Measurements from ENCODE around the gene LRRC8D. TPM values are rescaled to one million over a fixed set of nuclear protein-coding genes. Genes with fewer than 3 reads are reported as not detected.

LRRC8D gene
- total RNA-seq, 1 experiment from 2014 or later, result 19.6 TPM

DNA sequence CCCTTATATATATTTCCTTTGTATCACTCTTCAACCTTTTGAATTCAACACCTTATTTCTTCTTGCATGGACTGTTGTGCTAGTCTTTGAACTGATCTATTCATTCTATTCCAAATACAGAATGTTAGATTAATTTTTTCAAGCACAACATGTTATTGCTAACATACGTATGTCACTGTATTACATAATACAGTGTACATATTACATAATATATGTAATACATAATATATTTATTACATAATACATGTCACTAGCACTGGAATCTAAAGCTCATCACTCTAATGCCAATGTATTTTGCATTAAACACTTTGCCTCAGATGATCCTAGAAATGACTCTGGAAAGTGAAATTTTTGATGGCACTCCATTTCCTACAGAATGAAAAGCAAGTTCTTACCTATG, 59.8 kb downstream of the LRRC8D start:
- DNase-seq, result no peak
- Histone ChIP-seq H3K36me3 (ENCODE audit: low read depth, low read length) (0 out of 2 replicates have a peak, but pooled peaks cover 8% of the 10 kb centered on the region), H3K9me2 (replicated peaks; ENCODE audit: low read length) (no peaks in the 10 kb centered on the region), H3K4me1 (ENCODE audit: insufficient read depth, low read length) (peaks cover 15% of the 10 kb centered on the region), H3K9me3 (ENCODE audit: low read length) (no peaks in the 10 kb centered on the region), H3K9ac (ENCODE audit: low read length) (no peak overlapping the region), H3F3A (ENCODE audit: low read length, unreplicated experiment) (peaks cover 4% of the 10 kb centered on the region), H3K27me3 (ENCODE audit: low read length) (no peaks in the 10 kb centered on the region), H3K27ac (ENCODE audit: low read length) (no peak overlapping the region), H3K4me2 (ENCODE audit: low read length) (no peak overlapping the region), H4K20me1 (ENCODE audit: low read length) (no peaks in the 10 kb centered on the region), H3K79me2 (ENCODE audit: low read length) (peaks cover 18% of the 10 kb centered on the region), H2AFZ (ENCODE audit: low read length) (no peak overlapping the region), H3K4me3 (ENCODE audit: low read length) (no peak overlapping the region)
- intact Hi-C loops (cut with micrococcal nuclease), result no loop called here
- POLR2A ChIA-PET (ENCODE audit: unreplicated experiment), result no interaction called here
- CTCF ChIA-PET, result no interaction called here
- ATAC-seq, result no peak
- TF ChIP-seq, protein P1, sequence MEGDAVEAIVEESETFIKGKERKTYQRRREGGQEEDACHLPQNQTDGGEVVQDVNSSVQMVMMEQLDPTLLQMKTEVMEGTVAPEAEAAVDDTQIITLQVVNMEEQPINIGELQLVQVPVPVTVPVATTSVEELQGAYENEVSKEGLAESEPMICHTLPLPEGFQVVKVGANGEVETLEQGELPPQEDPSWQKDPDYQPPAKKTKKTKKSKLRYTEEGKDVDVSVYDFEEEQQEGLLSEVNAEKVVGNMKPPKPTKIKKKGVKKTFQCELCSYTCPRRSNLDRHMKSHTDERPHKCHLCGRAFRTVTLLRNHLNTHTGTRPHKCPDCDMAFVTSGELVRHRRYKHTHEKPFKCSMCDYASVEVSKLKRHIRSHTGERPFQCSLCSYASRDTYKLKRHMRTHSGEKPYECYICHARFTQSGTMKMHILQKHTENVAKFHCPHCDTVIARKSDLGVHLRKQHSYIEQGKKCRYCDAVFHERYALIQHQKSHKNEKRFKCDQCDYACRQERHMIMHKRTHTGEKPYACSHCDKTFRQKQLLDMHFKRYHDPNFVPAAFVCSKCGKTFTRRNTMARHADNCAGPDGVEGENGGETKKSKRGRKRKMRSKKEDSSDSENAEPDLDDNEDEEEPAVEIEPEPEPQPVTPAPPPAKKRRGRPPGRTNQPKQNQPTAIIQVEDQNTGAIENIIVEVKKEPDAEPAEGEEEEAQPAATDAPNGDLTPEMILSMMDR (conservative IDR thresholded peaks at IDR 0.05; ENCODE audit: low read depth, low read length), result no peak
- TF ChIP-seq EZH2 (IDR thresholded peaks at IDR 0.05; ENCODE audit: low read length, unreplicated experiment) (no peak), EZH2phosphoT487 (IDR thresholded peaks at IDR 0.05; ENCODE audit: borderline replicate concordance, low read length) (no peak)
- no TSS peak for BruUV-seq (replicated peaks)

DNA sequence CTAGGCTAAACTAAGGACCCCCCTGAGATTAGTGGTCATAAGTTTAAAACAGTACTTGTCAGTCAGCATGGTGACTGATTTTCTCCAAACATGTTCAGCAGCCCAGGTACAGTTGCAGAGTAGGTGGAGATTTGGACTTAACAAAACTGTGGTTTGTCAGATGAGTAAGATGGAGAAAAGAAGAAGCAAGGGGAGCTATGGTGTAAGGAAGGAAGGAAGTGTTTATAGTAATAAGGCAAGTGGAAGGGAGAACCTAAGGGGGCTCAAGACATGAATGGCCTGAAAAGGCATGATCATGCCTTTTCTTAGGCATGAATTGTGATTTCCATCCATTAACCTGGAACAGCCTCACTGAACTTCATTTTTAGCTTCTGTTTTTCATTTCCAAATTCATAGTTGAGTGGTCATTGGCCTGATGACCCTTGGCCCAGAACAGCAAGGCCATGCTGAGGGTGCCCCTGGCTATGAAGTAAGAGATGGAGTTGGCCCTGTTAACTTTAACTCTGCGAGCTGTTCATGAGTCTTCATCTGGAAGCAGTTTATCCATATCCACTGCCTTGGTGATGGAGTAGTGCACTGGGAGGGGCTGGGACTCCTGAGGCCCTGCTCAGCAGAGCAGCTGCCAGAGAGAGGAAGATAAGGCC, 60.7 kb downstream of the LRRC8D start:
- TF ChIP-seq EZH2 (IDR thresholded peaks at IDR 0.05; ENCODE audit: low read length, unreplicated experiment), result no peak
- POLR2A ChIA-PET (ENCODE audit: unreplicated experiment), result no interaction called here
- Histone ChIP-seq H3F3A (ENCODE audit: low read length, unreplicated experiment) (peaks cover 4% of the 10 kb centered on the region), H3K27ac (ENCODE audit: low read length) (no peak overlapping the region), H2AFZ (ENCODE audit: low read length) (no peak overlapping the region), H4K20me1 (ENCODE audit: low read length) (no peaks in the 10 kb centered on the region), H3K4me3 (ENCODE audit: low read length) (no peak overlapping the region), H3K27me3 (ENCODE audit: low read length) (no peaks in the 10 kb centered on the region), H3K9ac (ENCODE audit: low read length) (no peak overlapping the region), H3K4me1 (ENCODE audit: insufficient read depth, low read length) (peaks cover 17% of the 10 kb centered on the region), H3K4me2 (ENCODE audit: low read length) (no peak overlapping the region), H3K79me2 (ENCODE audit: low read length) (peaks cover 27% of the 10 kb centered on the region), H3K36me3 (ENCODE audit: low read depth, low read length) (0 out of 2 replicates have a peak, but pooled peaks cover 8% of the 10 kb centered on the region), H3K9me3 (ENCODE audit: low read length) (no peaks in the 10 kb centered on the region), H3K9me2 (replicated peaks; ENCODE audit: low read length) (no peaks in the 10 kb centered on the region)
- no TSS peak for BruUV-seq (replicated peaks)
- no peak for ATAC-seq
- CTCF ChIA-PET, result no interaction called here
- intact Hi-C loops (cut with micrococcal nuclease), result no loop called here
- no peak for DNase-seq

DNA sequence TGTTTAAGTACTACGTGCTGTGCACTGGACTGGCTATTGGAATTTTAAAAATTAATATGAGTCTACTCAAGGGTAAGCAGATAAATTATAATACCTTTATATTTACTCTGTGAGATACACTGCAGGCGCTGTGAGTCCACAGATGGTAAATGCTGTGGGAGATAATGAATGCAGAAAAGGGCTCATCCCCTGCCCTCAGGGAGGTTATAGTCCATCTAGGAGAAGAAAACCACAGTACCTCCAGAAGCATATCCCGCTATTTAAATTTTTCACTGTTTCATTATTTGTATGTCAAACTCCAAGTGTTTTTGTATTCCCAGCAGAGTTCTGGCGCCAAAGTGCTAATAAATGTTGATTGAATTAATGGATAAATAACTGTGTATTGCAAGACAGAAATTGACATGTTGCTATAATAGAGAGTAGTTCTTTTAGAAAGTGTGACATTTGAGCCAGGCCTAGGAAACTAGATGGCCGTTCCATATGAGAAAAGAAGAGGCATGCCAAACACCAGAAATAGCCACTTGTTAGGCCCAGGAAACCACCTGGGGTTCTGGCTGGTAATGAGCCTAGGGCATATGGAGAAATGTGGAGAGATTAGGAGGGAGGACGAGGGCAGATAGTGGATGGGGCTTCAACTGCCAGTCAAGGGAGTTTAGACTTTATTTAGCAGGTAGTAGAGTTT, 61.7 kb downstream of the LRRC8D start:
- TF ChIP-seq, protein P1 (conservative IDR thresholded peaks at IDR 0.05; ENCODE audit: low read depth, low read length), result no peak
- TF ChIP-seq EZH2 (IDR thresholded peaks at IDR 0.05; ENCODE audit: low read length, unreplicated experiment), result no peak
- no peak for TF ChIP-seq EZH2phosphoT487 (IDR thresholded peaks at IDR 0.05; ENCODE audit: borderline replicate concordance, low read length)
- Histone ChIP-seq H4K20me1 (ENCODE audit: low read length) (no peaks in the 10 kb centered on the region), H3K9me2 (replicated peaks; ENCODE audit: low read length) (no peaks in the 10 kb centered on the region), H3K27ac (ENCODE audit: low read length) (no peak overlapping the region), H3K4me2 (ENCODE audit: low read length) (no peak overlapping the region), H3K4me1 (ENCODE audit: insufficient read depth, low read length) (peaks cover 17% of the 10 kb centered on the region), H3K9me3 (ENCODE audit: low read length) (no peaks in the 10 kb centered on the region), H3K9ac (ENCODE audit: low read length) (no peak overlapping the region), H2AFZ (ENCODE audit: low read length) (no peak overlapping the region), H3K36me3 (ENCODE audit: low read depth, low read length) (0 out of 2 replicates have a peak, but pooled peaks cover 8% of the 10 kb centered on the region), H3K27me3 (ENCODE audit: low read length) (no peaks in the 10 kb centered on the region), H3K79me2 (ENCODE audit: low read length) (peaks cover 35% of the 10 kb centered on the region), H3F3A (ENCODE audit: low read length, unreplicated experiment) (peaks cover 4% of the 10 kb centered on the region), H3K4me3 (ENCODE audit: low read length) (no peak overlapping the region)
- intact Hi-C loops (cut with micrococcal nuclease), result no loop called here
- ATAC-seq (no peak), DNase-seq (no peak)
- ChIA-PET POLR2A (ENCODE audit: unreplicated experiment) (no interaction called here), CTCF (no interaction called here)
- BruUV-seq (replicated peaks), result no TSS peak
